ENCODE results near the gene LAMTOR4.

LAMTOR4 gene

DNA sequence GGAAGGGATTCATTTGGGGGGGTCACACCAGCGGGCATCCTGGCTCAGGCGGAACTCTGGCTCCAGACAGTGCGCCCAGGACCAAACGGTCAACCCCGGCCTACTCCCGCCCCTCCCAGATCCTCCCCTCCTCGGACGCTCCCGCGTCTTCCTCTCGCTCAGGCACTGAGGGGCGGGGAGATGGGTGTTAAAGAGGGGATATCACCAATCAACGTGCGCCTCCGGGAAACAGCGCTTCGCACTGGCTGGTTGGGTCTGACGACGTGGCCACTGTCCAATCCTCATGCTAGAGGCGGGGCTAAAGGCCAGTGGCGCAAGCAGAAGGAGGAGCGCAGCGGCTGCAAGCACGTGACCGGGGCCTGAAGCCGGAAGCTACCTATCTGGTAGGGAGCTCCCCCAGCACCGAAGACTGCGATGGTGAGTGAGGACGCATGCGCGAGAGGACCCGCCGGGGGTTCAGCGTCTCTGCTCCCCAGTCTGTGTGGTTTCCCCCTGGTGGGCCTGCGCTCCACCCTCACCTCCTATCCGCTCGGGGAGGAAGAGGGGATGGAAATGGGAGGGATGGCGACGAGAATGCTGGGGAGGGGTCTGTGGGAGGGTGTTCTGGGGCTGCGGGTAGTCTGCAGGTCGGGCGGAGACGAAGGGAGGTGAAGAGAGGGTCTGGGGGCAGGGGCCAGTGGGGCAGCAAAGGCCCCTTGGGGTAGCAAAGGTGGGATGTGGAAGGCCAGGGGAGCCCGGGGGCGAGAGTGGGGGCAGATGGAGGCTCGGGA is at the start of gene LAMTOR4:
Gene LAMTOR4, plus strand, starts transcription at position 360 of the 770 bp plus-strand sequence. Its CDS starts 55 bp downstream, at position 415.
- peak; percentile 83 to 96 for DNase-seq (ENCODE audit: low read depth in 2 of 2)

DNA sequence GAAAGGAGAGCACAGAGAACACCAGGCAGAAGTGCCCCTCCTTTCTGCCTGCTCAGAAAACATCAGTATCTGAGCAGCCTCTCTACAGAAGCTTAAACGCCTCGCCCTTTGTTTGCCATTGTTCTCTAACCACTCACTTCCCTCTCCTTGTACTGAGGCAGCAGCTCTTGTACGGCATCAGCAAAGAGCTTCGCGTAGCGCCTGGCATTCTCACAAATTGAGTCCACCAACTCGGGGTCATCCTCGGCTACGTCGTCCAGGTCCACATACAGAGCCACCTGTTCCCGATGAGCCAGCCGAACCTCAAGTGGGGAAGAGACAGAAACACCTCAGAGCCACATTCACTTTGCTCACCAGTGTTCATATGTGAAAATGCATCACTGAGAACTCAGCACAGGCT is 49.3 kb upstream of the LAMTOR4 start:
- DNase-seq (ENCODE audit: low read depth in 2 of 2), result no peak

DNA sequence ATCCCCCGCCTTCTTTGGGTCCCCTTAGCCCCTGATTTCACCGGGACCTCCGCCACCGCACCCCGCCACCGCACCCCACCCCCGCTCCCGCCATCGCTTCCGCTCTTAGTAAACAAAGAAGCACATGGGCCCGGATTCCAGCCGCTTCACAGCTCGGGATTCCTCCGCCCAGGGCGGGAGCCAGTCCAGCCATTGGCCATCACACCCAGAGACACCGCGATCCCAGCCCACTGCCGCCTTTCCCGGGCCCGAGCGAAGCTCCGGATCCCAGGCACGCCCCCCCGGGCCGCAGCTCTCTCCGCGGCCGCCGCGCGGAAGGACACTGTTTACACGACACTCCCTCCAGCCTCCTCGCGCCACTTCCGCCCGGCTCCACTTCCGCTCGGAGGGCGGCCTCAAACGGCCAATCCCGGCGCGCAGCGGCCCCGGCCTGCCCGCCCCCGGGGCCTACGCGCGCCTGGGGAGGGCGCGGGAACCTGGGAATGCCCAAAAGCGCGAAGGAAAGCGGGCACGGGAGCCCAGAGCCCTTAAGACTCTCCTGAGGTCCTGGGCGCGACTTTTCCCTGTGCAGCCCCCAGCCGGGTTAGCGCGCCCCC is 48.2 kb upstream of the LAMTOR4 start:
- peak; percentile 60 to 64 for DNase-seq (ENCODE audit: low read depth in 2 of 2)

DNA sequence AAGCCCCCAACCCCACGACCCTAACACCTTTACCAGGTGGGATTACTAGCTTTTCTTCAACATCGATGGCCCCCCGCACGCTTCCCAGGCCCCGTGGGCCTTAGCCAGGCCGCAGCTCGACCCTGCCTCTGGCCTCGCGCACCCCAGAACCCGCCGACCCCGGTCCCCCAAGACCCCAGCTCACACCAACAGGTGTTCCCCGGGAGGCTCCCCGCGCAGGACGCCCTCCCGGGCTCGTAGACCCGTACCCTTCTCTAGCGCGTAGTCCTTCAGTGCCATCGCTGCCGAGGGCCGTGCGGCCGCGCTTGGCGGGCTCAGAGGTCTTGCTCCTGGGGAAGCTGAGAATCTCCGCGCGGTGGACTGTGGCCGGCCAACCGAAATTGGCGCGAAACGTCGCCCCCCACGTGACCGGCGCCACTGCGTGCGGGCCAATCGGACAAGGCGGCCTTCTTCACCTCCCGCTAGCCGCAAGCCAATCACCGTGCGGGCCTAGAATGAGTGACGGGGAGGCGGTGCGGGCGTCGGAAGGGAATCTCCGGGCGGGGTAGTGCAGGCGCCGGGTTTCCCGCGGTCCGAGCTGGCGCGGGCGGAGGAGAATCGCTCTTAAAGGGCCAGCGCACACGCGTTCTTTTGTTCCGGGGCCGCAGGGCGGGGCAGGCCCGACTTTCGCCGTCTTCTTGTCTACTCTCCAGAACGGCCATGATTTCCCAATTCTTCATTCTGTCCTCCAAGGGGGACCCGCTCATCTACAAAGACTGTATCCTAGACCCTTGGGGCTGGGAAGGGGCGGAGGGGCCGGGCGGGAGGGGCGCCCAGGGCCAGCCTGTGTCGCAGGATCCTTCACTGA is 47.5 kb upstream of the LAMTOR4 start, which contains the start of the genes AP4M1 and MCM7:
Gene AP4M1, plus strand, starts transcription at position 628 of the 847 bp plus-strand sequence. Its CDS starts 72 bp downstream, at position 700.
Gene MCM7, minus strand, starts transcription at position 382 of the 847 bp plus-strand sequence. Its CDS starts 103 bp downstream, at position 279.
- DNase-seq (ENCODE audit: low read depth in 2 of 2), result peak; percentile 87 to 91

DNA sequence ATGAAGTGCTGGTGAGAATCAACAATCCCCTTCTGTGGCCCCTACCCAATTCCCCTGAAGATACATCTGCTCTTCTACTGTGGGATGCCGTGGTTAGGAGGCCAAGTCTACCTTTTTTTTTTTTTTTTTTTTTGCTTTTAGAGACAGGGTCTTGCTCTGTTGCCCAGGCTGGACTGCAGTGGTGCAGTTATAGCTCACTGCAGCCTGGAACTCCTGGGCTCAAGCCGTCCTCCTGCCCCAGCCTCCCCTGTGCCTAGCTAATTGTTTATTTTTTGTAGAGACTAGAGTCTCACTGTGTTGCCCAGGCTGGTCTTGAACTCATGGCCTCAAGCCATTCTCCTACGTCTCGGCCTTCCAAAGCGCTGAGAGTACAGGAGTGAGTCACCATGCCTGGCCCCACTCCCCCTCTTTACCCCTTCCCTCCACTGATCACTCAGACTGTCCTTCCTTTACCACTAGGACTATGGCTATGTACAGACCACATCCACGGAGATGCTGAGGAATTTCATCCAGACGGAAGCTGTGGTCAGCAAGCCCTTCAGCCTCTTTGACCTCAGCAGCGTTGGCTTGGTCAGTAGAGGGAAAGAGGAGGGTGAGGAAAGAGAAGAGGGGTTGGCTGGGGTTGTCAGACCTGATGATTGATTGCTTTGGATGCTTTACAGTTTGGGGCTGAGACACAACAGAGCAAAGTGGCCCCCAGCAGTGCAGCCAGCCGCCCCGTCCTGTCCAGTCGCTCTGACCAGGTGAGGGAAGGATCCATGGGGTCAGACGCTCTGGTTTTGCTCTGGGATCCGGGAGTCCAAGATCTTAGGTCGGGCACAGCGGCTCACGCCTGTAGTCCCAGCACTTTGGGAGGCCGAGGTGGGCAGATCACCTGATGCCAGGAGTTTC is 45.5 kb upstream of the LAMTOR4 start:
- no peak for DNase-seq (ENCODE audit: low read depth in 2 of 2)

DNA sequence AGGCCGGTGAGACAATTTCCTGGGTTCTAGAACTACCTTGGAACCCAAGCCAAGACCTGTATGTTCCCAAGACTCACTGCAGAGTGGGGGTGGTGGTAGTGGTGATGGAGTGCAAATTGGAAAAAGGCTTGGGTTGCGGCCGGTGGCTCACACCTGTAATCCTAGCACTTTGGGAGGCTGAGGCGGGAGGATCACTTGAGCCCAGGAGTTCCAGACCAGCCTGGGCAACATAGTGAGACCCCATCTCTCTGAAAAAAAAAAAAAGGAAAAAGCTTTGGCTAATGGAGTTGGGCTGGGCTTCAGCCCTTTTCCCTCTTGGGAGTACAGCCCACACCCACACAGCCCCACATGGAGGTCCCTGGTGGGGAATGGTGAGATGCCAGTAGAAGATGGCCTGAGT is 43.2 kb upstream of the LAMTOR4 start:
- no peak for DNase-seq (ENCODE audit: low read depth in 2 of 2)

DNA sequence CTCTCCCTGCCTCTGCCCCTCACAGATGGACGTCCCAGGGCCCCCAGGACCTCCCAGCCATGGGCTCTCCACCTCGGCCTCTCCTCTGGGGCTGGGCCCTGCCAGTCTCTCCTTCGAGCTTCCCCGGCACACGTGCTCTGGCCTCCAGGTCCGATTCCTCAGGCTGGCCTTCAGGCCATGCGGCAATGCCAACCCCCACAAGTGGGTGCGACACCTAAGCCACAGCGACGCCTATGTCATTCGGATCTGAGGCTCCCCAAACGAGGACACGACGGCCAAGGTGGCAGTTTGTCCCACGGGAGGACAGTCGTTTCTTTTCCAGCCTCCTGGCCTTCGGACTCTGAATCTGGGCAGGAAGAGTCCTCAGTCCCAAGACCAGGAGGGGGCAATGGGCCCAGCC is 42.1 kb upstream of the LAMTOR4 start:
- DNase-seq (ENCODE audit: low read depth in 2 of 2), result no peak

DNA sequence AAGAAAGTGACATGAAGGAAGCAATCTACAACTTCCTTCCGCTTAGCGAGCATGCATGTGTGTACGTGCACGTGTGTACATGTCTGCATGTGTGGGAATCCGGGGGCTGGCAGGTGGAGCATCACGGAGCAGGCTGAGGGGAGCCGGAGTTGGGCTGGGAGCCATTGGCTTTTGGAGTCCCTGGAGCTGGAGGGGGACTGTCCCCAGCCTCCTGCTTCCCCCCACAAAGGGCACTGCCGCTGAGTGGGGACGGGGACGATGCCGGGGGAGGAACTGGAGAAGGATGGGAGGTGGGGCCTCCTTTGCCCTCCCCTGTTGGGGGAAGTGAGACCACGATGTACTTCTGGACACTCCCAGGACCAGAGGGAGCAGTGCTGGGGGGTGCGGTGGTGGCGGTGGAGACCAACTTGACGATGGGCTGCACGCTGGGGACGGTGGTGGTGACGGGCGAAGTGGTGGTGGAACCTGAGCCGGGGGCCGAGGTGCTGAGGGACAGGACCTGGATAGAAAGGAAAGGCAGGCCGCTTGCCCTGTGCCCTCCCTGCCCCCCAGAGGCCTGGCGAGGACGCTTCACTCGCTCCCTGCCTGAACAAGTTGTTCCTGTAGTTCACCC is 41.5 kb upstream of the LAMTOR4 start:
- DNase-seq (ENCODE audit: low read depth in 2 of 2), result no peak

DNA sequence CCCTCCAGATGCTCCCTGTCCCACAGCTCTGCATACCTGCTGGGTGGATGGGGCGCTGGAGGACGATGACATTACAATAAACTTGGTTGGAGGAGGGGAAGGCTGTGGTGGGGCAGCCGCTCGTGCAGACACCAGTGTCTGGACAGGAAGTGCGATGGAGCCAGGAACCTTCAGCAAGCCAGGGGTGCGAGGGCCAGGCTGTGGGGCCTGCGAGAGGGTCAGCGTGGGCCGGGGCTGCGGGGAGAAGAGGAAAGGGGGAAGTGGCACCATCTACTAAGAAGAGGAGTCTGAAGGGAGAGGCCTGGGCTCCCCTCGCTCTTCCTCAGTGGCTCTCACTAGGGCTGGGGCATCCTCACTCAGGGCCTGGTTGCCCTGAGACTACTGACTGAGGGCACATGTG is 40.8 kb upstream of the LAMTOR4 start:
- no peak for DNase-seq (ENCODE audit: low read depth in 2 of 2)

DNA sequence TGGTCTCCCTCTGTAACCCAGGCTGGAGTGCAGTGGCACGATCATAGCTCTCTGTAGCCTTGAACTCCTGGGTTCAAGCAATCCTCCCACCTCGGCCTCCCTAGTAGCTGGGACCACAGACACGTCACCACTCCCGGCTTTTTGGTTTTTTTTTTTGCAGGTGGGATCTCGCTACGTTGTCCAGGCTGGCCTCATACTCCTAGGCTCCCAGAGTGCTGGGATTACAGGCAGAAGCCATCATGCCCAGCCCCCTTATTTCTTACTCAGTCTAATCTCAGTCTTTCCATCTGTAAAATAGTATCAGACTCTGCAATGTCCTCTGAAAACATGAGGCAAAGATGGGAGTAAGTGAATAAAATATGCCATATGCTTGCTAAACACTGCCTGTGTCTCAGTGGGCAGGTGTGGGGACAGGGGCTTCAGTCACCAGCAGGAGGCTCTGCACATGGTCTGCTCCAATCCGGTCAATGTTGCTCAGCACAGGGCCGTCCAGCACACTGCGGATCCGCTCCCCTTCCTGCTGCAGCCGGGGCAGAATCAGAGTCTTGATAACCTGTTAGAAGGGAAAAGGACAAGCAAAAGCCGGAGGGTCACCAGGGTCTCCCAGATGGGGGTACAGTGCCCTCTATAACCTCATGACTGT is 39.1 kb upstream of the LAMTOR4 start:
- DNase-seq (ENCODE audit: low read depth in 2 of 2), result no peak

DNA sequence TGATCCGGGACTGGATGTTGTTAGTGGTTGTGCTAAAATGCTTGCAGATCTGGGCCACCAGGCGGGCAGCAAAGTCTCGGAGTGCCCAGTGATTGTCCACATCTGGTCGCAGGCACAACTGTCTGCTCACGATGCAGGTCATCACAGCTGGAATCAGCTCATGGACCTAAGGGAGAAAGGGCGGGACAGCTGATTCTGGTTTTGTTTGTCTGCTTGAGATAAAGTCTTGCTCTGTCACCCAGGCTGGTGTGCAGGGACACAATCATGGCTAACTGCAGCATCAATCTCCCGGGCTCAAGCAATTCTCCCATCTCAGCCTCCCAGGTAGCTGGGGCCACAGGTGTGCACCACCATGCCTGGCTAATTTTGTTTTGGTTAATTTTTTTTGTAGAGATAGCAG is 37.6 kb upstream of the LAMTOR4 start:
- no peak for DNase-seq (ENCODE audit: low read depth in 2 of 2)

DNA sequence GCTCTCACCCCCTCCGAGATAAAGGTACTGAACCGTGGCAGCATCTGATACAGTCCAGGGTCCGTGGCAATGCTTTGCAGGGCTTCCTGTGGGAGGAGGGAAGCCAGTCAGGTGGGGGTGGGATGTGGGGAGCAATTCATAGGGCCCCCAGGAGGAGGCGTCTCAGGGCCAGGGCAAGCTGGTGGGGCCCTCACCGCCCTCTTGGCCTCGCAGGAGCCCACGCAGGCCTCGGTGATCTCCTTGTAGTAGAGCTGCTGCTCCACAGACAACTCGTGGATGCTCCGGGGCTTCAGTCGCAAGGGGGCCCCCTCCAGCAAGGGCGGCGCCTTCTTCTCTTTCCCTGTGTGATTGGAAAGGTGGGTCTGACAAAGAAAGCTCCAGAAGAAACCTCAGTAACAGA is 36.8 kb upstream of the LAMTOR4 start:
- DNase-seq (ENCODE audit: low read depth in 2 of 2), result no peak

DNA sequence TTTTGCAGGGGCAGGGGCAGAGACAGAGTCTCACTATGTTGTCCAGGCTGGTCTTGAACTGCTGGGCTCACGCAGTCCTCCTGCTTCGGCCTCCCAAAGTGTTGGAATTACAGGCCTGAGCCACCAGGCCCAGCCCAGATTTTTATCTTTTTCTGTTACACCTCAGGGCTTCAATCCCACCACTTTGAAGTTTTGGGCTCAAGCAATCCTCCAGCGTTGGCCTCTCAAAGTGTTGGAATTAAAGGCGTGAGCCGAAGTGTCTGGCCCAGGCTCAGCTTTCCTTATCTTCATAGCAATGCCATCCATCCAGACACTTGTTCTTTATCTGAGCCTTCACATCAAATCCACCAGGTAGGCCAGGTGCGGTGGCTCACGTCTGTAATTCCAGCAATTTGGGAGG is 33.7 kb upstream of the LAMTOR4 start:
- no peak for DNase-seq (ENCODE audit: low read depth in 2 of 2)

DNA sequence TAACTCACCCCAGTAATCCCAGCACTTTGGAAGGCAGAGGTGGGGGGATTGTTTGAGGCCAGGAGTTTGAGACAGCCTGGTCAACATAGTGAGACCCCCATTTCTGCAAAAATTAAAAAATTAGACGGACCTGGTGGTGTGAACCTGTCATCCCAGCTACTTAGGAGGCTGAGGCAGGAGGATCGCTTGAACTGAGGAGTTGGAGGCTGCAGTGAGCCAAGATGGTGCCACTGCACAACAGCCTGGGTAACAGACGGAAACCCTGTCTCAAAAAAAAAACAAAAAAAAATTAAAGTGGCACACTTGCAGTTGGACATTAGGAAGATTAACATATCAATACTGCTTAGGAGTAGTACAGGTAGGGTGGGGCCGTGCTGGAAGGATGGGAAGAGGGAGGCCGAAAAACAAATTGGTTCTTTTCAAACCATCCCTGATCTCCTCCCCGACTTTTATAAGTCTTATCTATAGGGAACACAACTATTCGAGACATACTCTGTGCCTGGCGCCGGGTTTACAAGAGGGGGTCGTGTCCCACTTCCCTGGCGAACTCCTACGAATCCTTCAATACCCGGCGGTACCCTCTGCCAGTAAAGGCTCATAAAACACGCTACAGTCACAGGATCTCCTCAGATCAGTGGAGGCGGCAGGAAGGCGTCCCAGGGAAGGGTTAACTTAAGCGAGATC is 30.2 kb upstream of the LAMTOR4 start:
- DNase-seq (ENCODE audit: low read depth in 2 of 2), result no peak

DNA sequence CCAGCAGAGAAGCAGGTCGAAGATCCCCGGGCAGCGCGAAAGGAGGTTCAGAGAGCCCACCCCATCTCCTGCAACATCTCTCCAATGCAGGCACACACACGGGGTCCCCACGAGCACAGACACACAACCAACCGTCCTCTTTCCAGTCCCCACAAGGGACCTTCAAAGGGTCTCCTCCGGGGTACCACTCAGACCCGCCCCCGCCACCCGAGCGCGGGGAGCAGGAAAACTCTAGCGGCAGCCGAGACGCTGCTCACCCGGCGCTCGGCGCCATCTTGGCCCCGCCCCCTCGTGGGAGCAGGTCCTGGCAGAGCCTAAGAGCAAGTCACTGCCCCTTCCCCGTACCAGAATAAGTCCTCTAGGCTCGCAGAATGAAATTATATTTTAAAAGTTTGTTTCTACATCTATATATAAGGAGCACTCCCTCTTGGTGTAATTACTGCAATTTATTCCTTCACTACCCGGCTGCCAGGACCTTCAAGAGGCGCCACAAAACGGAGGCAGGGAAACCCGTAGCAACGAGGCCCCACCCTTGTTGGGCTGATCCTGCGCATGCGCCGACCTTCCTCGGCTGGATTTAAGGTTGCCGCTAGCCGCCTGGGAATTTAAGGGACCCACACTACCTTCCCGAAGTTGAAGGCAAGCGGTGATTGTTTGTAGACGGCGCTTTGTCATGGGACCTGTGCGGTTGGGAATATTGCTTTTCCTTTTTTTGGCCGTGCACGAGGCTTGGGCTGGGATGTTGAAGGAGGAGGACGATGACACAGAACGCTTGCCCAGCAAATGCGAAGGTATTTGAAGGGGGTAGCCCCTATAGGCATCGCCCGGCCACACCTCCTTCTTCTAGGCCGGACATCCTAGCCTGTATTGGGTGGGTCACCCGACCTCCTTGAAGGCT is 29.4 kb upstream of the LAMTOR4 start, which contains the start of the genes CNPY4 and TAF6:
Gene CNPY4, plus strand, starts transcription at position 563 of the 898 bp plus-strand sequence. Its CDS starts 111 bp downstream, at position 674.
Gene TAF6, minus strand, starts transcription at position 287 of the 898 bp plus-strand sequence. CDS start 5,149 bp downstream, outside the sequence.
- peak; percentile 88 to 92 for DNase-seq (ENCODE audit: low read depth in 2 of 2)

DNA sequence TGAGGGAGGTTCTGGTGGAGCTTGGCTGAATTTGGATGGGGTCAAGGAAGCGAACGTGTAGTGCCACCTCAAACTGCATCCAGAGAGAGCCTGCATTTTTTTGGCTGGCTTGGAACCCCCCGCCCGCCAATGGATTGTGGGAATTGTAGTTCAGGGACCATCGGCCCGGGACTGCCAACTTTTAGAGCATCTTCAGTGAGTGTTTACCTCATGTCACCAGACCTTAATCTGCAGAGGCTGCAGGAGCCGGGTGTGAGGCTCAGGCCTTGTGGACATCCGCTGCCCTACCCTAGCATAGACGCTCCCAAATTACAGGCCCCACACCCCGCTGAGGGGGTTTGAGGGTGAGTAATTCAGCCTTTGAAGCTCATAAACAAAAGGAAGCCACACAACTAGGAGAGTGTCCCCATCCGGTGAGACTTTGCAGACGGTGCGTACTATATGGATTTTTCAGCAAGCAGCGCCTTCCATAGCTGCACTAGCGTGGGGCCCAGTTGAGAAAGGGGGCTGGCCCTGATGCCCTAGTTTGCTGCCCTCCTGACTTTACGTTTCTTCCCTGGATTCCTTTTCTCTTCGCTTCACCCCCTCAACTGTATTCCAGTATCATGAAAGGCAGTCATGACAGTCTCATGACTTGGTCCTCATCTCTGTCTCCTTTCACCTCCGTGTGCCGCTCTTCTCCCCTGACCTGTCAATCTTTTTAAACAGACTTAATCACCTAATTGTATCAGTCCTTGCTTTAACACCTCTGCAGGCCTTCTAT is 28.6 kb upstream of the LAMTOR4 start:
- DNase-seq (ENCODE audit: low read depth in 2 of 2), result peak in 1 of 2 donors; percentile 34

DNA sequence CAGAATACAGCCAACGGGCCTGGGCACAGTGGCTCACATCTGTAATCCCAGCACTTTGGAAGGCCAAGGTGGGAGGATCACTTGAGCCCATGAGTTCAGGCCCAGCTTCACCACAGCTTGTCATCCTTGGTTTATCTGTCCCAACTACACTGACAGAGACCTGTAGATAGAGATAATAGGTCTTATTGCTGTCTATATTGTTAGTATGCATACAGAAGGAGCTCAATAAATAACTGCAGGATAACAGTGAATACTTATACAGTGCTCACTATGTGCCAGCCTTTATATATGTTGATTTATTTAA is 28.0 kb upstream of the LAMTOR4 start:
- no peak for DNase-seq (ENCODE audit: low read depth in 2 of 2)

DNA sequence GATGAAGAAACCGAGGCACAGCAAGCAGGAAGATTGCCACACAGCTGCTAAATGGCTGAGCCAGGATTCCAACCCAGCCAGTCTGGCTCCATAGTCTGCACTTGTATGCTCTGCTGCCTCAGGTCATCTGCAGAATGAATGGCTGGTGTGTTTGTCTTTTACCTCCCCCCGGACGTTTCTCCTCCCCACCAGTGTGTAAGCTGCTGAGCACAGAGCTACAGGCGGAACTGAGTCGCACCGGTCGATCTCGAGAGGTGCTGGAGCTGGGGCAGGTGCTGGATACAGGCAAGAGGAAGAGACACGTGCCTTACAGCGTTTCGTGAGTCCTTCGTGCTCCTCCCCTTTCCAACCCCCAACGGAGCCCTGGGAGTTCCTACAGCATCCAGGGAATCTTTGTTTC is 26.7 kb upstream of the LAMTOR4 start:
- no peak for DNase-seq (ENCODE audit: low read depth in 2 of 2)

Measured in stimulated activated CD4-positive, alpha-beta T cell treated with anti-CD3 and anti-CD28 coated beads, Interleukin-1b, Interleukin-23, amount 100 ng/mL, for 1 hour (primary cell).